Measurements from ENCODE around the gene CACNA2D4.
A peak's percentile ranks its signal among the peaks of the same experiment; 100 is the strongest.

CACNA2D4 gene

DNA sequence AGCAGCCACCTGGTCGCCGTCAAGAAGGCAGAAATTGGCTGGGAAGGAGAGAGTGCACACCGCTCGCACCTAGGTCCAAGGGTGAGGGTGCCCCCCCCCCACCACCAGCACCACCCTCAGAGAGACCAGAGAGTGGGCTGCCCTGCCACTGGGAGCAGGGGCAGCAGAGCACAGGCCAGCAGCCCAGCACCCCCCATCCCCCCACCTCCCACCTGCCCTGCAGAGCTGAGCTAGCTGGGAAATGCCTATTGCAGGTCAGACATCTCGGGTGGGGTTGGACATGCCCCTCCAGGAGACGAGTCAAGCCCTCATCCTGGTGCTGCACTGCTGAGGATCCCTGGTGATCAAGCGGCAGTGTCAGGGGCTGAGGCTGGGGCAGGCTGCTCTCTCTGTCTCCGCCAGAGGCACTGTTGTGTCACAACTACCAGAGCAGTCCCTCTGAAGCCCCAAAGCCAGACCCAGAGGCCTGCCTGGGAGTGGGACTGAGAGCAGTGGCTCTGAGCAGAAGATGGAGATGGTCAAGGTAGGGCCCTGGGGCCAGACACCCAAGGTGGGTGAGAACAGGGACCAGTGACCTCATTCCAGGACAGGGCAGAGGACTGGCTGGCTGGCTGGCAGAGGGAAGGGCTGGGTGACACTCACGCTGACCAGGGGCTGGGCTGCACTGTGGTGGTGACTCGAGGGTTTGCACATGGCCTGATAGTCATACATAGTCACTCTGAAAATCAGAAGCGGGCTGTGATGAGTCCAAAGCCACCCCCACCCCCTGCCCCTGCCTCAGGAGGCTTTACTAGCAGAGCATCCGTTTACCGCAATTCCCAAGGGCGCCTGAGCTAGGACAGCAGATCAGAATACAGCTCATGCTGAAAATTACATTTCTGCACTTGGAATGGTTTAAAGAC lies 117.8 kb downstream of the CACNA2D4 start:
- peak in 1 of 5 donors; percentile 22 for DNase-seq

DNA sequence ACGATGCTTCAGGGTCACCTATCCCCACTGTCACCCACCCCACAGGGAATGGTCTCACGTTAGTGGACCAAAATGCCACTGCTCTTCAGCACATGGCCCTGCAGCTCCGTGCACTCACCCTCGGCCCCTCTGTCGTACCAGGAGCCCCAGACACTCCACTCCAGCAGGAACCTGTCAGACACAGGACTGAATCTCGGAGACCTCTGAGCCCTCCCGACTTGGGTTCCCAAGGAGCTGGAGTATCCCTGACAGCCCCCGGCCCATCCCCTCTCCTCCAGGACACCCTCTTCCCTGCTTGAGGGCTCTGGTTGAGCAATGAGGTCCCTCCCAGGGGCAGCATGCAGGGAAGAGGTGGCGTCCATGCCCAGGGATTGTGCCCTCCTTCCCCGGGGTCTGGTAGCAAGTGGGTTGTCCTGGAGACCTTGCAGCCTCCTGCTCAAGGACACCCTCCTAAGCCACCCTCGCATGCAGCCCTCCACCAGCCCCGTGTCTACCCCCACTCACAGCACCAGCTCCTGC lies 118.5 kb downstream of the CACNA2D4 start:
- DNase-seq, result no peak

DNA sequence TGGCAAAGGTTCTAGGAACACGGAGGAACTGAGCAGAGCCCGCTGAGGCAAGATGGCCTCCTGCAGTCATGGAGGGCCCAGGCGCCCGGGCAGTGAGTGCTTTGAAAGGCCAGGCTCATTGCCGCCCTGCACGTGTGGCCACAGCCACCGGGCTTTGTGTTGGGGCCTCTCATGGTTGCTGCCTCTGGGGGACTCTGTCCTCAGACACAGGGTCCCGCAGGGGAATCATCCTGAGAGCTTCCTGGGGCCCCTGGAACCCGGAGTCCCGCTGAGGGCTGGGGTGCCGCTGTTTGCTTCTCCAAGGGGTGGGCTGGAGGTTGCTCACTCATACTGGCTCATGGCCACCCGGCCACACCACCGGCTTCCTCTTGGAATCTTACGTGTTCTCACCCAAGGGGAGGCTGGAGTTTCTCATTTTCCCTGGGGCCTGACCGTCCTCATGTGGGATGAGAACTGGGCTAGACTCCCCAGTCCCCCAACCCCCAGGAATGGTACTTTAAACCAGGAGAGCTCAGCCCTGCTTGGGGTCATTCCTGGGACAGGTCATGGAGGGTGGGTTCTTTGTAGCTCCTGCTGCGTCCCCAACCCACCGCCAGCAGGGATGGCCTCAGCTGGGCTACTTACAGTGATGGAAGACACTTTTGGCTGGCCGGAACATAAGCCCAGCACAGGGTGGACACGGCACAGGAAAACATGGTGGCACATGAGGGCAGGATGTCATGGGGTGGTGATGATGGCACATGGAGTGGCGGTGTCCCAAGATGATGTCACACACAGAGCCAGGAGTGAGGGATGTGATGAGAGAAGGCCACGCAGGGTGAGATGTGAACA lies 119.2 kb downstream of the CACNA2D4 start:
- DNase-seq, result no peak

DNA sequence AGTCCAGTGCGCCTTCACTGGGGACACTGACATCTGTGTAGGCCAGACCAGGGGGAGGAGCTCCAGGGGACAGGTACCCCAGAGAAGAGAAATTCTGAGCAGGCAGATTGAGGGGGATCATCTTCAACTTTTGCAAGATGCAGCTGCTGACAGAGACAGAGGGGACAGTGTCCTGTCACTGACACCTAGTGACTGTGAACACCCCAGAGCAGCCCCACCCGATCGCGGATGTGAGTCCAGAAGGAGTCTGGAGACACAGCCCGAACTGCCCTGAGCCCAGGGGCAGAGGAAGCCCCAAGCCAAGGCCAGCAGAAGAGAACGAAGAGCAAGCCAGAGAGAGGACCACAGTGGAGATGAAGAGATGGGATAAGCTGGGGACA lies 119.8 kb downstream of the CACNA2D4 start:
- DNase-seq, result no peak

DNA sequence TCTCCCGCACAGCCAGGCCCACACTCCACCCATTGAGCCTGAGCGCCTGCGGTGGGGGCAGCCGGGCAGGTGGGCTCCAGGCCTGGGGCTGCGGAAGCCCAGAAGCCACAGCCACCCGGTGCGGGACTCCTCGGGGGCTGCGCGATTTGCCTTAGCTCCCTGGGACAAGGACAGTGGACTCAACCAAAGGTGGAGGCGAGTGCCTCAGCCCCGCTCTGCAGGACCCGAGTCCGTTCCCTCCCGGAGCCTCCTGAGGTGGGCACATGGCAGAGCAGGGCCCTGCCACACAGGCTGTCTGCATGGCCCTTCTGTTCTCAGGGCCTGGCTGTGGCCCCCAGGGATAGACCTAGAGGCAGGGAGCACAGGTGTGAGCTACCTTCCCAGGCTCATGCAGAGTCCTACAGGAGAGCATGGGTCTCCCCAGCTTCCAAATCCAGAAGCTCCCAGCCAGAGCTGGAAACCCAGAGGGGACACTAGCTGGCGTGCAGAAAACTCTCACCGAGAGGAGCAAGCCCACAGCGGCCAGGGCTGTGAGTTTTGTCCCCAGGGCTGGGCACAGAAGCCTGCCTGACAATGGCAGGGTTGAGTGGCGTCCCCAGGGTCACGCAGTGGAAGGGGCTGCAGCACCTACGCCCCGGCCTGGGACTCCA lies 120.3 kb downstream of the CACNA2D4 start:
- DNase-seq, result no peak

DNA sequence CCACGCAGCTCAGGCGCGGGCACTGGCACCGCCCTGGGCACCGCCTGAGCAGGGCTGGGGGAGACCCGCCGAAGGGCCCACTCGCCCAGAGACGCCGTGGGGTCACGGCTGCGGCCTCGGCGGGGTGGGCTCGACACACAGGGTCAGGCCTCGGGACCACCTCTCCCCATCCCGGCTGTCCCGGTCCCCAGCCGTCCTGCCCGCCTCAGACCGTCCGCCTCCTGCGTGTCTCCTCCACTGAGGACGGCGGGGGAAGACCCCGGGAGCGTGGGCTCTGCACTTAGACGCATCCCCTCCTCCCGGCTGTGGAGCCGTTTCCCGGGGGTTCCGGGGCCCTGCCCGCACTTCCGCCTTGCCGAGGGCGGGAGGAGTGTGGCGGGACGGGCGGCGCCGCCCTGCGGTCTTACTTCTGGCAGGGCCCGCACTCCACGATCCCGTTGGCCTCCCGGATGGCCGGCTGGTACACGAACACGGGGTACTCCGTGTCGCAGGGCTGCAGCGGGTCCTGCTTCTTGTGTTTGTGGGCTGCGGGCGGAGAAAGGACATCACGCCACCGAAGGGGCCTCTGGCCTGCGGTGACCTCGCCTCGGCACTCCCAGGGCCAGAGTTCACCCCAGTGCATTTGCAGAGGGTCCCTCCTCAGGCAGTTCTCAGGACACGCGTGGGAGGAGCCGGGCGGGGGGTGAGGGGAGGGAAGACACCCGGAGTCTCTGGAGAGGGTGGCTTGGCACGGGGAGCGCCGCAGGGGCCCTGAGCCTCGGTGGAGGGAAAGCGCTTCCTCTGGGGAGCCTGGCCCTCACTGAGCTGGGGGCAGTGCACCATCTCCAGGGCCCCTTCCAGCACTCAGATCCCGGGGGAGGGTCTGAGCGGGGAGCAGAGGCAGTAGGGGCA lies 121.2 kb downstream of the CACNA2D4 start:
- peak; percentile 43 to 62 (median 52) for DNase-seq

DNA sequence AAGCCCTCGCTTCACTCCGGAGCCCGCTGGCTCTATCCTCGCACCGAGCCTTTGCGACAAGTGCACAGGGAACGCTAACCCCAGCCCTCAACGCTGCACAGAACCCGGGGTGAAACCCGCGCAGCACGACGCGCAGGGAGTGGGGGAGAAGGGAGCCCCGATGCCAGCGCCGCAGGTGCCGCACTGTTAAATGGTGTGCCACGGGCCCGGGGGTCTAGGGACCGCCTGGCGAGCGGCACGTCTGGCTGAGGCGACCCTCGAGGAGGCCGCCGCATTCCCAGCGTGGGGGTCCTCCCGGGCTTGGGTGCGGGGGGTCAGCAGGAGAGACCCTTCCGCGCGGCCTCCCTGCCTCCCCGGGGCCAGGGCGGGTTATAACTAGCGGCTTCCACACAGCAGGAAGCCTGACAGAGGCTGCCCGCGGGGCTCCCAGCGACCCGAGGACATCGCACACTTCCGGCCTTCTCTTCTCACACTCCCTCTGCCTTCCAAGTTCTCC lies 121.9 kb downstream of the CACNA2D4 start:
- DNase-seq, result peak in 3 of 5 donors; percentile 34 to 59 (median 39)

DNA sequence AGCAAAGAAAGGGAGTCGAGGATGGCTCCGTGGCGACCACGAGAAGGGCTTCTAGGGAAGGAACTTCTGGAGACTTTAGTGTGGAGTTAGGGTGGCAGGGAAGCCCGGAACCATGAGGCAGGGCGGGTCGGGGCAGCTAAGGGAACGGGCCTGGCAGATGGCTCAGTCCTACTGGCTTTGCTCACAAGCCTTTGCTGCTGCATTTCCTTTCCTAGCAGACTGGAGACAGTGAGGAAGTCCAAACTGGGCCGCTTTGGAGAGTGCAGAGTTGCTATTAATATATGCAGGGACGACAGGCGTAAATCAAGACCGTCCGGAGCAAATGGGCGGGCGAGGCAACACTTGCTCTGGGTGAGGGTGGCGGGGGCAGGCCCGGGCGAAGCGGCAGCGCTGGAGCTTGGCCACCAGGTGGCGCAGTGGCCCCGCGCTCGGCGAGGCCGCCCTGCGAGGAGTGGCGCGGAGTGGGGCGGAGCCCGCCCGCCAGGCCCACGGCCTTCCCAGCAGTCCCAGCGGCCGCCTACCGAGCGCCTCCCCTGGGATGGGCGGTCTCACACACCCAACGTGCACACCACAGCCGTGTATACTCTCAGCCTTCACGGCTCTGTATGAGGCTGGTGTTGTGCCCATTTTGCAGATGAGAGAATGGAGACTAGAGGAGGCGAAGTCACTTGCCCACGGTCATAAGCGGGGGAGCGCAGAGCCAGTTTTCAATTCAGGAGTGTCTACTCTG lies 122.5 kb downstream of the CACNA2D4 start:
- peak; percentile 85 to 94 (median 90) for DNase-seq

DNA sequence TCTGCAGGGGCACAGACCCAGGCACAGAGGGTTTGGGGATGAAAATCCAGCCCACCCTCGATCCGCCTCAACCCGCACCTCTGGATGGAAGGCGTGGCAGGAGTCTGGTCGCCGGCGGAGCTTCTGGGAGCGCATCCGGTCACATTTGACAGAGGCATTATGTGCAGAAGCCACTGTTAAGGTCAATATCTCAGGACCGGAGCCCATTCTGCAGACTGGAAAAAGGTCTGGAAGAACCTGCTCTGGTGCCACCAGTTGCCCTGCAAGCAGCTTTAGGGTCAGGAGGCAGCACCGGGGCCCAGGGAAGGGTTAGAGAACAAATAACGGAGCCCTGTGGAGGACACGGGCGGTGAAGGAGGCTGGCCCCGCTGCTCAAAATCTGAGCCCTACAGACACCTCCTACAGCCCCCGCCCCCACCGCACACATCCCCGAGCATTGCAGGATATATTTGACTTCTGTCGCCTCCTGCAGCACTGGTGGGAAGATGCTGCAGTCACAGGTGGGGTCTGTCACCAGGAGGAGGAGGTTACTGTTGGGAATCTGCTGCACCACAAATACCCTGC lies 123.1 kb downstream of the CACNA2D4 start:
- DNase-seq, result no peak

DNA sequence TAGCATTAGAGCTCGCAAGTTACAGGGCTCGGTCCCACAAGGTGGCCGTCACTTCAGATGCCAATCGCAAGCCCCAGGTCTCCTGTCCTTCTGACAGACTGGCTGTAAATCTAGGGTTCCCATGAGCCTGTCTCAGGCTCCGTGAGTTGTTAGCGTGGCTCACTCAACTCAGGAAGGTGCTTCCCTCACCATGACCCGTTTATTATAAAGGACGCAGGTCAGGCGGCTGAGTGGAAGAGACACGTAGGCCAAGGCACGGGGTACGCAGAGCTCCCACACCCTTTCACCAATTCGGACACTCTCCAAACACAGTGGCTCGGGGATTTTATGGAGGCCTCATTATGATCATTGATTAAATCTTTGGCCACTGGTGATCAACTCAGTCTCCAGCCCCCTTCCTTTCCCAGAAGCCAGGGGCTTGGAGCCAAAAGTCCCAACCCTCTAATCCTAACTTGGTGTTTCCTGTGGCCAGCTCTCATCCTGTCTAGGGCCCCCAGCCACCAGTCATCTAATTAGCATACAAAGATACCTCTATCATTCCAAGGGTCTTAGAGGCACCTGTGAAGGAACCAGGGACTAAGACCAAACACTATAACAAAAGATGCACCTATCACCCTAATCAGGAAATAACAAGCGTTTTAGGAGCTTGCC lies 123.9 kb downstream of the CACNA2D4 start:
- DNase-seq, result no peak

DNA sequence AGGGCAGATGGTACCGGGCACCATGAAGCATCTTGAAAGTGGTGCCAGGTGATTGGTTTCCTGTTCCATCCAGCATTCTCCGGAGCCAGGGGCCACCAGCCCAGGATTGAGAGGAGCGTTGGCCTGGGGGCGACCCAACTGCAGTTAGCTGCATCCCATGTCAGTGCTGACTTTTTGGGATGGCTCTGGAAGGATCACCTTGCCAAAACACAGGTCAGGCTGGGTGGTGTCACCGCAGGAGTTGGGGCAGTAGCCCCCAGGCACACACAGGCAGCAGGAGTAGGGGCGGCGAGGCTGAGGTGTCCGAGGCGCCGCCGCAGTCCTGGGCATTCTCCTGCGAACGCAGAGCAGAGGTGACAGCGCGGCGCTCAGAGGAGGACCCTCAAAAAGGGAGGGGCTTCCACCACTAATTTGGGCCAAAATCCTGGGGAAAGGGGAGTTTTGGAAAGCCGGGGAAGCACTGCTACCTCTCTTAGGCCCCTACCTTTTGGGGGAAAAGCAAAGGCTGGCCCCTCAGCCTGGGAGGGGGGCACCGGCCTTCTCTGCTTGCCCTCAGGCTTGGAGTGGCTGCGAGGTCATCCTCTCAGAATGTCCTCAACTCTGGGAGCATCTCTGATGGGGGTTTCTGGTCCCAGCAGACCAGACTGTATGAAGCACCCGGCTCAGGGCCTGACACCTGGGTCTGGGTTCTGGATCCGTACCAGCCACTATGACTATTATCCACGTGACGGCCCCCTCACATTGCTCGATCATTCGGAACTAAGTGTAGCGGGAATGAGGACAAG lies 124.8 kb downstream of the CACNA2D4 start:
- no peak for DNase-seq

DNA sequence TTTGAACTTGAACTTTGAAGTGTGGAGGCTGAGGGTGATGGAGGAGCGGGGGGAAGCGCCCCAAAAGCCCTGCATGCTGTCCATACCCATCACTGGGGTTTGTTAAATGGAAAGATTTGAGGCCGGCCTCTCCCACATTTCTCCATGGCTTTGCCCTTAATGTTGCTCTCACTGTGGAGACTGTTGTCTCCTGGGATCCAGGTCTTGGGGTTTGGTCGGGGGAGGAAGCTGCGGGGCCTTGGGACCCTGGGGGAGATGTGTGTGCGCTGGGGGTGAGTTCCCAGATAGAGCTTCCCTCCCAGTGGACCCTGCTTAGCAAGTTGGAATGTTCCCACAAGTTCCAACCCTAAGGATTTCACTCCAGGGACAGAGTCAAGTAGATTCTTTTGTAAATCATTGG lies 126.0 kb downstream of the CACNA2D4 start:
- no peak for DNase-seq

DNA sequence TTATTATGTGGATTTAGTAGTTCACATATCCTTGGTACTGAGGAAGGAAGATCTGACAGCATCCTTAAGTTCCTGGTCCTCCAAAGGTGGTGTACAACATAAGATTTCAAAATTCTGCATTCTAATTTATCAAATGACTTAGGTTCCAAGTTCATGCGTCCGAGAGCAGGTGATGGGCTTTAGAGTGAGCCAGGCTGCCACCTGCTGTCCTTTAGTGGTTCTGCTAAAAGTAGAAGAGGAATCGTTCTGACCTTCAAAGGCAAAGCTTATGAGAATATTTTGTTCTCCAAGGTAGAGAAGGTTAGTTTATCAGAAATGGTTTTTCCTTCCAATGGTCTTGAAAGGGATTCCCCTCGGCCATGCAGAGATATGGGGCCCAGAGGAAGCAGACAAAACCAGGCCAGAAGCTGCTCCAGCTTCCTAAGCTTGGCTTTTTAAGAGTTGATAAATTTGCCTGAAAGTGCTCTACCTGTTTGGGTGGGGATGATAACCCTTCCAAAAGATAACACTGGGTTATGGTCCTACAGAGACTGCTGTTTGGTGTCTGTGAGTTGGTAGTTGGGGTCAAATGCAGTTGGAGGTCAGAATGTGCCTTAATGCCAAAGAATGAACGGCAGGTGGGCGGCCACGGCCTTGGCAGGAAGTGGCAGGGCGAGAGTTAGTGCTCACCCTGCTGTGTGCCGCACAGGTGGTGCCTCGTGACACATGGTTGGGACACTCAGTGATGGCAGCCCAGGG lies 127.2 kb downstream of the CACNA2D4 start:
- DNase-seq, result peak; percentile 40 to 65 (median 50)

DNA sequence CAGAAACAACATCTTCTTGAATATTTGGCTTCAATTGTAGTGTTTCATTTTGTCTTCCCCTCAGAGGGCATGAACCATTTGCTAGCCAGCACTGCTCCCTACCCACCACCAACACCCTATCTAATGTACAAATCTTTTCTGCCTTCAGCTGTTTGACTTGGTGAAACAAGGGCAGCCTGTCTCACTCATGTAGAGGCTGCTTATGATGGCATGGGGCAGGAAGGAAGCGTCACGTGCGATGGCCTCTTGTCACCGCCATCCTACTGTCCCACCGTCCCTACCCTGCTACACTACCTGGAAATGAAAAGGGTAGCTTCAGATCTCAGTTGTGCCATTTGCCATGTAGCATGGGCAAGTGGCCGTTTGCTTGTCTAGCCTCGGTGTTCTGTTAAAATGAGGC lies 128.0 kb downstream of the CACNA2D4 start:
- DNase-seq, result no peak

DNA sequence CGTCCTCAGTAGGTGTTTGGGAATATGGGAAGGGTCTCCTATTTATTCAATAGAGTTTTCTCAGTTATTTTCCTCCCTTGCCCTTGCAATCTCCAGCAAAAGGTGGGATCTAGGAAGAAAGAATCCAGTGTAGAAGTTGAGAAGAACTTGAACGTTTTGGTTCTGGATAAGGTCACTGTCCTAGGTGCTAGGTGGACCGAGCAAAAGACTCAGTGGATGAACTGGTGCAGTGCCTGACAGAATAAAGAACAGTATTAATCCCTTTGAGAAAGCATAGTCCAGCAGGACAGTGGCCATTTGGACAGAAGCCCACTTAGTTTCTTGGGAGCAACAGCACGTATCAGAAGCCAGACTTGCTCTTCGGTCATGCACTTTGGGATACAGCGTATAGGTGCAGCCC lies 130.7 kb downstream of the CACNA2D4 start:
- no peak for DNase-seq

DNA sequence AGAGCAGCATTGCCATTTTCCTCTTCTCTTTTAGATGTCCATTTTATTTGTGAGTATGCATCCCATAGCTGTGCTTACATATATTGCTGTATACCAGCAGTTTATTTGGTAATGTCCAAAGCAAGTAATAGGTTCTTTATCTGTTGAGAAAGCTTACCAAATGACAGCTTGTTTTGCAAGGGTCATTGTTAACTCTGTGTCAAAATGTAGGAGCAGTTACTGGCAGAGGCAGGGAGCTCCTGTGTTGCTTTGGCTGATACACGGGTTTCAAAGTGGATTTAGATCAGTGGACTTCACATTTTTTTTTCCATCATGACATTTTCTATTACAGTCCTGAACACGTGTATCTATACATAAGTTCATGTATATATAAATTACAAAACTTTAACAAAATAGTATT lies 136.2 kb downstream of the CACNA2D4 start:
- no peak for DNase-seq

DNA sequence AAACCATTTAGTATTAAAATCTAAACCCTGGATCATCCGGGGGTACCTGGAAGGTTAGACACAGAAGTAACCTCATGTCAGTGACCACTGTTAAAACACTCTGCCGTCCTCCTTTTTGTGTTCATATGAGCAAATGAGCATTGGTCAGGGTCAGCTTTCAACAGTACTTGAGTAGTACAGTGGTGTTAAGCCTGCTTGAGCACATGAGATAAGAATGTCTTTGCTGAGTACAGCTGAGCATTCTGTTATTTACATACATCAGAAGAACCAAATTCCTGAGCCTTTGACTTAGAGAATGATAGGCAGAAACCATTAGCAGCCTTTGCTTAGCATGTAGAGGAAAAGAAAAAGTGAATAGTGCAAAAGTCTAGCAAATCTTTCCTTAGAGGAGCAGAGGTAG lies 136.7 kb downstream of the CACNA2D4 start:
- DNase-seq, result no peak

DNA sequence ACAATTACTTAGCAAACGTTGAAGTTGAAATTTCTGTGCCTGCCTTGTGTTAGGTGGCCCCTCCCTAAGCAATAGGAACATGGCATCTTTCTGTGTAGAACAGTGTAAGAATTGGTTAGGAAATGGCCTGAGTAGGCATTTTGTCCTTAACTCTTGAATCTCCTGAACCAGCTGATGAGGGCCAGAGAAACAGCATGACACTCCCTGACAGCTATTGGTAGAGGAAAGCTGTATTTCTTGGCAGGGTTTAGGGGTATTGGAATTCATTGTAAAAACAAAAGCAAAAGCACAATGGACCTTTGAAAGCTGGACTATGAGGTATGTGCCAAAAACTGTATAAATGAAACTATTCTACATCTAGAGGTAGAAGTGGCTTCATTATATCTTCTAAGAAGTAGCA lies 138.7 kb downstream of the CACNA2D4 start:
- DNase-seq, result no peak

DNA sequence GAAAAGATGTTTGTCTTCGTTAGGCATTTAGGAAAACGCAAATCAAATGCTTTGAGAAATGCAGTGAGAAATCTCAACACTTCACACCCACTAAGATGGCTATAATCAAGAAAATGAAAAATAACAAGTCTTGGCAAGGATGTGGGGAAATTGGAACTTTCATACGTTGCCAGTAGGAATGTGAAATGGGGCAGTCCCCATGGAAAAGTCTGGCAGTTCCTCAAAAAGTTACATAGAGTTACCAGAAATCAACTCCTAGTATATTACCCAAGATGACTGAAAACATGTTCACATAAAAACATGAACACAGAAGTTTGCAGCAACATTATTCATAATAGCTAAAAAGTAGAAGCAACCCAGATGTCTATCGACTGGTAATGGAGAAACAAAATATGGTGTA lies 139.5 kb downstream of the CACNA2D4 start:
- DNase-seq, result no peak
